GM12801 (cell line): ENCODE measurements around the gene ENTPD1.

Source experiments
- CTCF ChIP-seq: IDR thresholded peaks from one replicate; pipeline ENCODE4 v1.5.1; 2011; ENCODE audit warnings: control low read depth; ENCODE audit not compliant: insufficient read length; ENCODE audit errors: extremely low read depth

The ENTPD1 gene

GRCh38 chr10:95810198-95810976 lies 54.4 kb downstream of the ENTPD1 start:
- TF ChIP-seq CTCF, result no peak

GRCh38 chr10:95813054-95813685 lies 57.2 kb downstream of the ENTPD1 start:
- no peak for TF ChIP-seq CTCF

- no peak for TF ChIP-seq CTCF
Measured at GRCh38 chr10:95814011-95814727, 58.2 kb downstream of the ENTPD1 start.

GRCh38 chr10:95815133-95815532 lies 59.2 kb downstream of the ENTPD1 start:
- TF ChIP-seq CTCF, result no peak

GRCh38 chr10:95815701-95816240 lies 59.8 kb downstream of the ENTPD1 start:
- no peak for TF ChIP-seq CTCF

GRCh38 chr10:95818010-95818409 lies 62.0 kb downstream of the ENTPD1 start:
- TF ChIP-seq CTCF, result no peak

GRCh38 chr10:95818668-95819067 lies 62.7 kb downstream of the ENTPD1 start:
- TF ChIP-seq CTCF, result no peak
